GM13976 (cell line): ENCODE results near the gene C17orf75.
A peak's percentile ranks its signal among the peaks of the same experiment; 100 is the strongest.
"Not testable (repeated sequence)": the region's sequence is repeated elsewhere in the genome, so short reads cannot be mapped to it uniquely, and the experiment has no call there.

Source experiments
- DNase-seq: peaks from one replicate; pipeline ENCODE4 v3.0.0; 2012; ENCODE audit warnings: low spot score
- in situ Hi-C: fragments of 300-500 bp; cut with MboI; formaldehyde crosslinking; loops from one replicate; pipeline ENCODE4 v1.12.0; 2022; ENCODE audit warnings: low sequenced_read_pairs, mixed read lengths, inconsistent platforms; ENCODE audit not compliant: unreplicated experiment
- TF ChIP-seq, protein P1 (sequence below): IDR thresholded peaks from 2 replicates; pipeline ENCODE4 v1.5.1; 2012; ENCODE audit warnings: borderline replicate concordance, mild to moderate bottlenecking; ENCODE audit not compliant: insufficient read depth; ENCODE audit errors: extremely low read depth, missing control alignments, control extremely low read depth

Gene C17orf75, protein sequence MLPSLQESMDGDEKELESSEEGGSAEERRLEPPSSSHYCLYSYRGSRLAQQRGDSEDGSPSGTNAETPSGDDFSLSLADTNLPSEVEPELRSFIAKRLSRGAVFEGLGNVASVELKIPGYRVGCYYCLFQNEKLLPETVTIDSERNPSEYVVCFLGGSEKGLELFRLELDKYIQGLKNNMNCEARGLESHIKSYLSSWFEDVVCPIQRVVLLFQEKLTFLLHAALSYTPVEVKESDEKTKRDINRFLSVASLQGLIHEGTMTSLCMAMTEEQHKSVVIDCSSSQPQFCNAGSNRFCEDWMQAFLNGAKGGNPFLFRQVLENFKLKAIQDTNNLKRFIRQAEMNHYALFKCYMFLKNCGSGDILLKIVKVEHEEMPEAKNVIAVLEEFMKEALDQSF

DNA sequence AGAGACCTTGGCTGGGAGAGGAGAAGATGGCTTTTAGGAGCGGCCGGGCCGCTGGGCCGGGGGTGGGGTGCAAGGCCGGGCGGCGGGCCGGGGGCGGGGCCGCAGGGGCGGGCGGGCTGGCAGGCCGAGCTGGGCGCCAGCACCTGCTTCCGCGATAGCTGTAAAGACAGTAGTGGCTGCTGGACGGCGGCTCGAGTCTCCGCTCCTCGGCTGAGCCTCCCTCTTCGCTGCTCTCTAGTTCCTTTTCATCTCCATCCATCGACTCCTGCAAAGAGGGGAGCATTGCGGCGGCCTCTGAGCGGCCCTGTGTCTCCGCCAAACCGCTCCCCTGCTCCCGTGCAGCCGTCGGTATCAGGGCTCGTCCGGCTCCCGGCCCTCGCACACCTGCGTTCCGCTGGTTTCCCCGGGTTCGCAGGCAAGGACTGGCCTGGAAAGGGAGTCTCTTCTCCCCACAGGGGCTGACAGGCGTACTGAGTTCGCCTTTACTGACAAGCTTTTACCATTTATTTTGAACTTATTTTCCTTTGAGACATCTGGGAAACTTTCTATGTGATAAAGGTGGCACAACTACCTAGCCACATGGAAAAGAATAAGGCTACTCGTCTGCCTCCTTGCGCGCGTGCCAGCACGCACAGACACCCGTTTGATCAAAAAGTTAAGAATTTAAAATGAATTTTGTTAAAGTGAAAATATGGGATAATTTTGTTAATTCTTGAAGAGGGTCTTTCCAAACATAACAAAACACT lies at the start of gene C17orf75:
TSS of gene C17orf75 (minus strand) at position 317 of the 746 bp plus-strand sequence. CDS start at position 283, 34 bp downstream.
- TF ChIP-seq, protein P1, sequence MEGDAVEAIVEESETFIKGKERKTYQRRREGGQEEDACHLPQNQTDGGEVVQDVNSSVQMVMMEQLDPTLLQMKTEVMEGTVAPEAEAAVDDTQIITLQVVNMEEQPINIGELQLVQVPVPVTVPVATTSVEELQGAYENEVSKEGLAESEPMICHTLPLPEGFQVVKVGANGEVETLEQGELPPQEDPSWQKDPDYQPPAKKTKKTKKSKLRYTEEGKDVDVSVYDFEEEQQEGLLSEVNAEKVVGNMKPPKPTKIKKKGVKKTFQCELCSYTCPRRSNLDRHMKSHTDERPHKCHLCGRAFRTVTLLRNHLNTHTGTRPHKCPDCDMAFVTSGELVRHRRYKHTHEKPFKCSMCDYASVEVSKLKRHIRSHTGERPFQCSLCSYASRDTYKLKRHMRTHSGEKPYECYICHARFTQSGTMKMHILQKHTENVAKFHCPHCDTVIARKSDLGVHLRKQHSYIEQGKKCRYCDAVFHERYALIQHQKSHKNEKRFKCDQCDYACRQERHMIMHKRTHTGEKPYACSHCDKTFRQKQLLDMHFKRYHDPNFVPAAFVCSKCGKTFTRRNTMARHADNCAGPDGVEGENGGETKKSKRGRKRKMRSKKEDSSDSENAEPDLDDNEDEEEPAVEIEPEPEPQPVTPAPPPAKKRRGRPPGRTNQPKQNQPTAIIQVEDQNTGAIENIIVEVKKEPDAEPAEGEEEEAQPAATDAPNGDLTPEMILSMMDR: no peak
- in situ Hi-C loops: no loop called here
- DNase-seq: peak; percentile 84

DNA sequence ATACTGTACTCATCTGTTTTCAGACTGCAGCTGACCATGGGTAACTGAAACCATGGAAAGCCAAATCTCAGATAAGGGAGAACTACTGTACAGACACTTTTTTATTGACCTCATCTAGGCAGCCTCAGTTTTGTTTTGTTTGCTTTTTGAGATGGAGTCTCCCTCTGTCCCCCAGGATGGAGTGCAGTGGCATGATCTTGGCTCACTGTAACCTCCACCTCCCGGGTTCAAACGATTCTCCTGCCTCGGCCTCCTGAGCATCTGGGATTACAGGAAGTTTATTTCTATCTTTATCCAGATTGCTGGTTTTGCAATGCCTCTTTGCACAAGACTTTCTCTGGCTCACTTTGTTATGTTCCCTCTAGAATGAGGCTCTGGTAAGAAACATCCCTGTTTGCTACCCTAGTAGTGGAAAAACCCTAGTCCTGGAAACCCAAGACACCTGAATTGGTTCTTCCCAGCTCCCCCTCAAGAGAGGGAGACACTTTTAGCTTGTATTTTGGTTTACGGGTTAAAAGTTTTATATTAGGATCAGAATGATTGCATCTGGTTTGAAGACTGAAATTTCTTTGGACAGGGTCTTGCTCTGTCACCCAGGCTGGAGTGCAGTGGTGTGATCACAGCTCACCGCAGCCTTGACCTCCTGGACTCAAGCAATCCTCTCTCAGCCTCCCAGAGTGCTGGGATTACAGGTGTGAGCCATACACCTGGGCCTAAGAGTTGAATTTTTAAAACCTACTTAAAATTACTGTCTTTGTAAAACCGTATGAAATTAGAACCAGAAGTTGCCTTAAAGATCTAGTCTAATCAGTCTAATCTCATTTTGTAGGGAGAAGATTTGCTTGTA lies 46.9 kb upstream of the C17orf75 start:
- in situ Hi-C loops: no loop called here
- DNase-seq: no peak
- TF ChIP-seq, protein P1: no peak

DNA sequence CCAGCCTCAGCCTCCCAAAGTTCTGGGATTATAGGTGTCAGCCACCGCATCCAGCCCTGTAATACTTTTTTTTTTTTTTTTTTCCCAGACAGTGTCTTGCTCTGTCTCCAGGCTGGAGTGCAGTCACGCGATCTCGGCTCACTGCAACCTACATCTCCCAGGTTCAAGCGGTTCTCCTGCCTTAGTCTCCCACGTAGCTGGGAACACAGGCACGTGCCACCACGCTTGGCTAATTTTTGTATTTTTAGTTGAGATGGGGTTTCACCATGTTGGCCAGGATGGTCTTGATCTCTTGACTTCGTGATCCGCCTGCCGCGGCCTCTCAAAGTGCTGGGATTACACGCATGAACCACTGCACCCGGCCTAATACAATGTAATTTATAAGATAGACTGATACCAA lies 46.2 kb upstream of the C17orf75 start:
- DNase-seq: not testable (repeated sequence)

DNA sequence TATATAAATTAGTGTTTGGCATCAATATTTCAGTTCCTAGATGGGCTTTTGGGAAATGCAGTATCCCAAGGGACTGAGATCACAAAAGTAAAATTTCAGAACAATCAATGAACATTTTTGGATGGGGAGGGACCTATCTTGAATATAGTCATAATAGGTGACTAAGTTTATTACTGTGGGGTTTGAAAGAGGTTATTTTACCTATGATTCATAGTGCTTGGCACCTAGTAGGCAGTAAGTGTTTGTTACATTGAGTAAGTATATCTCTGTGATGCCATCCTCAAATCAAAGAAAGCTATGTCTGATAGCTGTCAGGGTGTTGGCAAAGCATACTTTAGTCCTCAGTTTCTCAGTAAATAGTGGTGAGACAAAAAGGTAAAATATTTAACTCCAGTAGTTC lies 44.9 kb upstream of the C17orf75 start:
- TF ChIP-seq, protein P1: no peak
- DNase-seq: no peak
- in situ Hi-C loops: no loop called here

More for the DNA sequence above, 46.2 kb upstream of the C17orf75 start:
- in situ Hi-C loops: not testable (repeated sequence)

DNA sequence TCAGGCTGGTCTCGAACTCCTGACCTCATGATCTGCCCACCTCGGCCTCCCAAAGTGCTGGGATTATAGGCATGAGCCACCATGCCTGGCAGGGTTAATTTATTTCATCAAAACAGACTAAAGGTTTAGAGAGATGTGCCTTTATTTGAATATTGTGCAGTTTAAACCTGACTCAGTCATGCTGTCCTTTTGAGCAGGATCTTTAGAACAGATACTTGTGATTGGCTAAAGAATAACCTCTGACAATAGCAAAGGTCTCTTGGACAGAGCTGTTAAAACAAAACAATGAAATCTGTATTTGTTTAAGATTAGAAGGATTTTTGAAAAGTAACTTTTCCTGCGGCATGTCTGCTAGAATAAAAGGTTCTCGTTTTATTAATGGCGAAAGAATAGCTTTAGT lies 44.0 kb upstream of the C17orf75 start:
- in situ Hi-C loops: no loop called here

DNA sequence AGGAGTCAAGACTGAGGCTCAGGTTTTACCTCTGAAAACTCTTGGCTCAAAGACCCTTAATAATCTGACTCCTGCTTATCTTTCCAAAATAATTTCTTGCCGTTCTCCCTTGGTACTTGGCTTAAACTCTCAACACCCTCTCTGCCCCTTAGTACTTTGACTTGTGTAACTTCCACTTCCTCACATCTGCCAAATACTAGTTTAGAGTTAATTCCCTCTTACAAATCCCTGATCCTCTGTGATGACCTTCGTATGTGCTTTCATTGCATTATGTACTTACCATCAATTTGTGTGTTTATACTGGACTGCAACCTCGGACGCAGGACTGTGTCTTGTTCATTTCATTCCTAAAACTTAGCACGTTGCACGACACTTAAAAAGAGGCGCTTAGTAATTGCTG lies 43.1 kb upstream of the C17orf75 start:
- in situ Hi-C loops: no loop called here

More for the DNA sequence above, 44.0 kb upstream of the C17orf75 start:
- TF ChIP-seq, protein P1: no peak
- DNase-seq: no peak

More for the DNA sequence above, 43.1 kb upstream of the C17orf75 start:
- no peak for DNase-seq
- TF ChIP-seq, protein P1: no peak
